Limb (tissue), 2 donors: ENCODE measurements around the gene OTUD3.

ENCODE experiments used
- DNase-seq, 2 donors: peaks; one replicate each; pipeline ENCODE4 v3.0.0-alpha.2; 2016; ENCODE audit errors: extremely low spot score in 2 of 2

The OTUD3 gene

DNA sequence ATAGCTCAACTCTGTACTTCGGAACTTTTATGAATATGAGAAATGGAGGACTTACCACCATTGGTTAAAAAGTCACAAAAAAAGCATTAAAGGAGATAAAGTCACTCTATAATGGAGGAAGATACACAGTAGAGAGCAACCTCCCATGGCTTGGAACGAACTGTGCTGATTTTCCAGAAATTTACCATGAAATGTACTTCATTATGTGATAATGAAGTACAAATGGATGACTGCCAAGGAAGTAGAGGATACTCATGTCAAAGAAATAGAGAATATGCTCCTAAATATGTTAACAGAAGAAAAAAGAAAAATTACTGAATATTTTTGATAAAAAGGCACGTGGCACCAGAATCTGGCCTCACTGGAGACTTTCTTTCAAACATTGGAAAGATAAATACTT, 64.8 kb downstream of the OTUD3 start:
- no peak for DNase-seq

DNA sequence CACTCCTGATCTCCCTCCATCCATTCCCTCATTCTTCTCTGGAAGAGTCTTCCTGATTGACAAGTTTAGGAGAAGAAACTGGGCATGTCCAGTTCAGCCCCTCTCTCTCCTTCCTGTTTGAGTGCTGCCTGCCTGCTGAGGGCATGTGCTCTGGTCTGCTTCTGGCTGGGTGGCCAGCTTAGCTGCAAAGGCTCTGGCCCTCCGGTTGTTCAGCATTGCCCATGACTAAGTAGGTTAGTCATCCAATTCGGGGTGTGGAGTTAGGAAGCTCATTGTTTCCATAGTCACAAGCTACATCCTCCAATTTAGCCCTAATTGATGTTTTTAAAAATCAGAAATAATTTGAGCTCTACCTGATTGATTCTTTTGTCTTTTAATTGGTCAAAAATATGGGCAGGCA, 66.8 kb downstream of the OTUD3 start:
- DNase-seq, result no peak

DNA sequence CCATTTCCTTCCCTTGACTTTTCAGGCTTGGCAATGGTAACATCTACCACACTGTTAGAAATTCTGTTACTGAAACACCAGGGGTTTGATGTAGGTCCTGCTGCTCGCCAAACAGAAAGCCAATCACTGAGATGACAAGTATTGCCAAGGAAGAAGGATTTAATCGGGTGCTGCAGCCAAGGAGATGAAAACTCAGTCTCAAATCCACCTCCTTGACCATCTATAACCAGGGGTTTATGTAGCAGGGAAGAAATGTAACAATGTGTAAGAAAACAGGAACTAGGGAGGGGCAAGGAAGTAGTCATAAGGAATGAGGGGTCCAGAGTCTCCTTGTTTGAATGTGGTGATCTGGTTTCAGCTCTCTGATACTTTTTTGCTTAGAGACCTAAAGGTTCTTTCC, 71.9 kb downstream of the OTUD3 start:
- DNase-seq, result no peak

DNA sequence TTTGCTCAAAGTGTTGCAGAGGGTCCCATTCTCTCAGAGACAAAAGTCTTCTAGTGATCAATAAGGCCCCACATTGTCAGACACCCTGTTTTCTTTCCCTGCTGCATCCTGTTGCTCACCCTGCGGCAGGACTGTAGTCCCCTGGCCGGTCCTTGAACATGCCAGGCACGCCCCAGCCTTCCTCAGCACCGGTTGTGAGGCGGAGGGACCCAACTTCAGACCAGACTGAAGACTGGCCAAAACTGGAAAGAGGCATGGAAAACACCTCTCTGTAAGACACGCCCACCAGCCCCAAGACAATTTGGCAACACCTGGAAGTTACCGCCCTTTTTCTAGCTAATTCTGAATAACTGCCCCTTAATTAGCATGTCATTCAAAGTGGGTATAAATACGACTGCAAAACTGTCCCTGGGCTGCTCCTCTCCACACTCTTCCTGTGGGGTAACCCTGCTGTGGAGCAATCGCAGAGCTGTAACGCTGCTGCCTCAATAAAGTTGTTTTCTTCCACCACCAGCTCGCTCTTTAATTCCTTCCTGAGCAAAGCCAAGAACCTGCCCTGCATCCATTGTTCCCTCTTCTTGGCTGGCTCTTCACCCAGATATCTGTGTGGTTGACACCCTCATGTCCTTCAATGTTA, 73.5 kb downstream of the OTUD3 start:
- DNase-seq, result no peak

DNA sequence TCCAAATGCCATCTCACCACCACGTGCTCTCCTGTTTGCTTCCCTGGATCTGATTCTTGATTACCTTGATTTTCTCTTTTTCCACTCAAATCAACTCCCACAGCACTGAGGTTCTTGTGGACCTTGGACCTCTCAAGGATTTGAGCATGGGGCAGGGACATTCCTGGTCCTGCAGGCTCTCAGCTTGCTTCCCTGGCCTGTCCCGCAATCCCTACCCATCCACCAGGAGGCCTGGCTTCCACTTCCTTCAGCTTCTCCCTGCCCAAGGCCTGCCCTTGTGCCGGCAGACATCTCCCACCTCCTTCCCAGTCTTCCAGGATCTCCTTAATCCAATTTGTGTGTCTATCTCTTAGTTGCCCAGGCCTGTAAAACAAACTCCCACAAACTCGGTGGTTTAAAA, 75.6 kb downstream of the OTUD3 start:
- DNase-seq, result no peak

DNA sequence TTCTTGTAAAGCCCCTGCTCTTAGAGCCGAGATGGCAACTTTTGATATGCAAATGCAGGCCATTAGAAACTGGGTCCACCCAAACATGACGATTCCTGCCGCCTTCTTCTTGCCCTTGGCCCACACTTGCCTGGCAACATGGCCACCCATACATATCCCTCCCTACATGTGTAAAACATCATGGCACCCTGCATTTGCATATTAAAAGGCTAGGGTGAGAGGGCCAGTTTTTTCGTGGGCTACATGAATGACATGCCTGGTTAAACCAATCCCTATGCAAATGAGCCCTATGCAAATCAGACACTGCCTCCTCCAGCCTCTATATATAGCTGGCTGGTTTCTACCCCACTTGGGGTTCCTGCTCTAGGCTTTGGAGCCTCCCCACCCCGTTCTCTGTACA, 78.4 kb downstream of the OTUD3 start:
- DNase-seq, result no peak
